ENCODE results near the gene KCNMB3. TPM values are rescaled to one million over a fixed set of nuclear protein-coding genes. Genes with fewer than 3 reads are reported as not detected.
"Not testable (repeated sequence)": the region's sequence is repeated elsewhere in the genome, so short reads cannot be mapped to it uniquely, and the experiment has no call there.

The KCNMB3 gene
- total and polyA plus RNA-seq, 8 donors = 1.6 to 12.2 (median 9.0) TPM

GRCh38 chr3:179276001-179276400 lies 25.1 kb upstream of the KCNMB3 start:
- no peaks in the 10 kb centered on the region for H3K27me3 ChIP-seq
- no peak overlapping the region for H3K27ac ChIP-seq
- H3K9me3 ChIP-seq = no peaks in the 10 kb centered on the region
- TF ChIP-seq, protein P1, sequence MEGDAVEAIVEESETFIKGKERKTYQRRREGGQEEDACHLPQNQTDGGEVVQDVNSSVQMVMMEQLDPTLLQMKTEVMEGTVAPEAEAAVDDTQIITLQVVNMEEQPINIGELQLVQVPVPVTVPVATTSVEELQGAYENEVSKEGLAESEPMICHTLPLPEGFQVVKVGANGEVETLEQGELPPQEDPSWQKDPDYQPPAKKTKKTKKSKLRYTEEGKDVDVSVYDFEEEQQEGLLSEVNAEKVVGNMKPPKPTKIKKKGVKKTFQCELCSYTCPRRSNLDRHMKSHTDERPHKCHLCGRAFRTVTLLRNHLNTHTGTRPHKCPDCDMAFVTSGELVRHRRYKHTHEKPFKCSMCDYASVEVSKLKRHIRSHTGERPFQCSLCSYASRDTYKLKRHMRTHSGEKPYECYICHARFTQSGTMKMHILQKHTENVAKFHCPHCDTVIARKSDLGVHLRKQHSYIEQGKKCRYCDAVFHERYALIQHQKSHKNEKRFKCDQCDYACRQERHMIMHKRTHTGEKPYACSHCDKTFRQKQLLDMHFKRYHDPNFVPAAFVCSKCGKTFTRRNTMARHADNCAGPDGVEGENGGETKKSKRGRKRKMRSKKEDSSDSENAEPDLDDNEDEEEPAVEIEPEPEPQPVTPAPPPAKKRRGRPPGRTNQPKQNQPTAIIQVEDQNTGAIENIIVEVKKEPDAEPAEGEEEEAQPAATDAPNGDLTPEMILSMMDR (IDR thresholded peaks at IDR 0.05) = no peak
- no peaks in the 10 kb centered on the region for H3K4me1 ChIP-seq
- no peak for ATAC-seq
- intact Hi-C loops (cut with DNase I) = no loop called here
- H3K4me3 ChIP-seq = no peak overlapping the region
- no peaks in the 10 kb centered on the region for H3K36me3 ChIP-seq
- no peak for DNase-seq

GRCh38 chr3:179274434-179274833 lies 23.5 kb upstream of the KCNMB3 start:
- H3K36me3 ChIP-seq; H3K27ac ChIP-seq; H3K9me3 ChIP-seq; DNase-seq; ATAC-seq; intact Hi-C loops (cut with DNase I); H3K4me1 ChIP-seq; H3K4me3 ChIP-seq; H3K27me3 ChIP-seq: not testable (repeated sequence)

GRCh38 chr3:179272385-179272784 lies 21.5 kb upstream of the KCNMB3 start:
- no peaks in the 10 kb centered on the region for H3K9me3 ChIP-seq
- H3K27ac ChIP-seq = no peak overlapping the region
- DNase-seq = peak in 1 of 4 donors; percentile 11
- no peak overlapping the region for H3K4me3 ChIP-seq
- no peaks in the 10 kb centered on the region for H3K36me3 ChIP-seq
- ATAC-seq = no peak
- TF ChIP-seq, protein P1 (IDR thresholded peaks at IDR 0.05) = no peak
- H3K27me3 ChIP-seq = no peaks in the 10 kb centered on the region
- intact Hi-C loops (cut with DNase I) = no loop called here
- H3K4me1 ChIP-seq = no peaks in the 10 kb centered on the region

DNA sequence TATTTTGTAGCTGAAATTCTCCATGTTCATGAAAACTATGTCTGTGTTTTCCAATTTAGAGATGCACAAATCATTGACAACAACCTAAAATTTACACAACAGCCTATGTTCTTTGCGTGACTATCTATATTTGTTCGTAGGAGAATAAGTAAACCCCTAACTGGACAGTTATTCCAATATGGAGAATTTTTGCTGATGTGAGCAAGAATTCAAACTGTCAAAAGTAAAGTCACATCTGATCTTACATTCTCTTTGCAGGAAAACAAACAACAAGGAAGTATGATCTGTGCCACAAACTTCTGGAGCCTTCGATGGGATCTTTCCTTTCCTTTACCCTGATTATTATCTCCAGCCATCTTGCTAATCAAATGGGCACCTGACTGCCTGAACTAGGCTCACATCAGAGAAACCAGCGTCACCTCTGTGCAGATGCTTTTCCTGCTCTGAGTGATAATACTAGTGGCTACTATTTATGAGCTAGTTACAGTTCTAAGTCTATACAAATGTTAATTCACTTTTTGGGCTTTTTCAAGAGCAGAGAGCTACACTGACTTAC lies 18.3 kb upstream of the KCNMB3 start:
- TF ChIP-seq, protein P1 (IDR thresholded peaks at IDR 0.05) = no peak
- H3K4me1 ChIP-seq = no peaks in the 10 kb centered on the region
- no peak overlapping the region for H3K4me3 ChIP-seq
- H3K27ac ChIP-seq = no peak overlapping the region
- intact Hi-C loops (cut with DNase I) = no loop called here
- no peaks in the 10 kb centered on the region for H3K9me3 ChIP-seq
- no peaks in the 10 kb centered on the region for H3K36me3 ChIP-seq
- no peak for DNase-seq
- ATAC-seq = no peak
- H3K27me3 ChIP-seq = no peaks in the 10 kb centered on the region

DNA sequence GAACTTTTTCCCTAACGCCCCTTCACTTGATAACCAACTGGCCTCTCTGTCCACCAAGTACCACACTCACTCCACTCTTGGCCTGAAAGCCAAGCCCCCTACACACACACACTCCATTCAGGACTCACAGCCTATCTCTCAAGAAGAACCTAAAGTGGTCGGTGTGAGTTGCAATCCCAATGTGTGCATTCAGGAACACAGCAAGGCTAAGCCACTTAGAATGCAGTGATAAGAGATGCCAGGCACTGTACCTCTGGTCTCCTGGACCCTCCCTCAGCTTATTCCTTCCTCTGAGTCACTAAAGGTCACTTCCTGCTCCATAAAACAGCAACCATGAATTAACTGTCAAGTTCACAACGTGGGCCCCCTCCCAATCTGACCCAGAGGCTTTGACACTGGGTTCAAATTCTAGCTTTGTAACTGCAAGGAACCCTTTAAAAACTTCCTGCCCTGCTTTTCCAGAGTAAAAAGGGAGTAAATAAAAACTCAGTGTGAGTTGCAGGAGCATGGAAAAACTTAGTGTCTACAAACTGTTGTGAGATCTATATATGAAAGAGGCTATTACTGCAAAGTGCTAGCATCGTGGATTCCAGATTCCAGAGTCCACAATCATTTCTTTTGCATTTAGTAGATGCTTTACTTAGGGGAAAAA lies 17.6 kb upstream of the KCNMB3 start:
- ATAC-seq = no peak
- DNase-seq = no peak
- H3K27ac ChIP-seq = no peak overlapping the region
- intact Hi-C loops (cut with DNase I) = no loop called here
- H3K36me3 ChIP-seq = no peaks in the 10 kb centered on the region
- no peaks in the 10 kb centered on the region for H3K27me3 ChIP-seq
- H3K9me3 ChIP-seq = no peaks in the 10 kb centered on the region
- no peak overlapping the region for H3K4me3 ChIP-seq
- no peaks in the 10 kb centered on the region for H3K4me1 ChIP-seq
- TF ChIP-seq, protein P1 (IDR thresholded peaks at IDR 0.05) = no peak

Data from left lung (tissue), 10 donors.